H9 (cell line): ENCODE results near the gene SNX25. TPM values are rescaled to one million over a fixed set of nuclear protein-coding genes. Genes with fewer than 3 reads are reported as not detected.

Experiments used
- DNase-seq: peaks from one replicate; pipeline ENCODE4 v3.0.0-alpha.2; 2017
- H2AFZ ChIP-seq: one replicate; pipeline ENCODE4 v1.6.1; 2013; ENCODE audit warnings: mild to moderate bottlenecking, low read length, control low read depth, moderate library complexity
- H2AK5ac ChIP-seq: 2 replicates; pipeline ENCODE4 v1.6.1; 2013; ENCODE audit warnings: low read length, control low read depth, mixed read lengths; ENCODE audit not compliant: insufficient read length
- H2BK120ac ChIP-seq: one replicate; pipeline ENCODE4 v1.6.1; 2013; ENCODE audit warnings: low read depth, mild to moderate bottlenecking, low read length, control low read depth, inconsistent platforms; ENCODE audit not compliant: poor library complexity, severe bottlenecking
- H2BK12ac ChIP-seq: 2 replicates; pipeline ENCODE4 v1.6.1; 2013; ENCODE audit warnings: low read length, control low read depth, mixed read lengths, low read depth; ENCODE audit not compliant: insufficient read length
- H2BK15ac ChIP-seq: 2 replicates; pipeline ENCODE4 v1.6.1; 2013; ENCODE audit warnings: low read depth, low read length, control low read depth
- H2BK20ac ChIP-seq: one replicate; pipeline ENCODE4 v1.6.1; 2013; ENCODE audit warnings: low read depth, mild to moderate bottlenecking, low read length, control low read depth, inconsistent platforms; ENCODE audit not compliant: poor library complexity, severe bottlenecking
- H2BK5ac ChIP-seq: 2 replicates; pipeline ENCODE4 v1.6.1; 2013; ENCODE audit warnings: low read length, control low read depth, mixed read lengths; ENCODE audit not compliant: insufficient read length
- H3K14ac ChIP-seq: 2 replicates; pipeline ENCODE4 v1.6.1; 2013; ENCODE audit warnings: low read length, control low read depth; ENCODE audit not compliant: insufficient read depth
- H3K18ac ChIP-seq: 2 replicates; pipeline ENCODE4 v1.6.1; 2013; ENCODE audit warnings: low read depth, mild to moderate bottlenecking, mixed read lengths, low read length, control low read depth; ENCODE audit not compliant: insufficient read length
- H3K23ac ChIP-seq: 2 replicates; pipeline ENCODE4 v1.6.1; 2013; ENCODE audit warnings: low read length, control low read depth, mixed read lengths, low read depth; ENCODE audit not compliant: insufficient read length
- H3K23me2 ChIP-seq: 2 replicates; pipeline ENCODE4 v1.6.1; 2013; ENCODE audit warnings: low read depth, mild to moderate bottlenecking, mixed read lengths, low read length, control low read depth; ENCODE audit not compliant: insufficient read length, poor library complexity, severe bottlenecking
- H3K27ac ChIP-seq: 2 replicates; pipeline ENCODE4 v1.5.1; 2013; ENCODE audit warnings: low read length, control low read depth, mixed read lengths, low read depth; ENCODE audit not compliant: insufficient read length
- H3K27me3 ChIP-seq: 2 replicates; pipeline ENCODE4 v1.6.1; 2013; ENCODE audit warnings: low read length, control low read depth, inconsistent platforms; ENCODE audit not compliant: insufficient read depth
- H3K4ac ChIP-seq: 2 replicates; pipeline ENCODE4 v1.6.1; 2013; ENCODE audit warnings: low read depth, mild to moderate bottlenecking, control low read depth, inconsistent platforms, low read length, moderate library complexity
- H3K4me1 ChIP-seq: 2 replicates; pipeline ENCODE4 v1.6.1; 2013; ENCODE audit warnings: low read length, control low read depth, inconsistent platforms; ENCODE audit not compliant: insufficient read depth
- H3K4me2 ChIP-seq: 2 replicates; pipeline ENCODE4 v1.6.1; 2013; ENCODE audit warnings: low read length, control low read depth, mixed read lengths; ENCODE audit not compliant: insufficient read length, insufficient read depth
- H3K56ac ChIP-seq: 2 replicates; pipeline ENCODE4 v1.6.1; 2013; ENCODE audit warnings: low read depth, mild to moderate bottlenecking, mixed read lengths, low read length, control low read depth; ENCODE audit not compliant: insufficient read length
- H3K79me1 ChIP-seq: 2 replicates; pipeline ENCODE4 v1.6.1; 2013; ENCODE audit warnings: low read depth, mild to moderate bottlenecking, moderate library complexity, low read length, control low read depth, inconsistent platforms; ENCODE audit not compliant: insufficient read depth, poor library complexity, severe bottlenecking
- H3K79me2 ChIP-seq: 2 replicates; pipeline ENCODE4 v1.6.1; 2013; ENCODE audit warnings: low read length, control low read depth, inconsistent platforms; ENCODE audit not compliant: insufficient read depth
- H3K9ac ChIP-seq: 2 replicates; pipeline ENCODE4 v1.6.1; 2013; ENCODE audit warnings: low read length, control low read depth, mixed read lengths; ENCODE audit not compliant: insufficient read length; ENCODE audit errors: extremely low read depth
- H3K9me3 ChIP-seq: one replicate; pipeline ENCODE4 v1.6.1; 2013; ENCODE audit warnings: low read depth, low read length, inconsistent platforms; ENCODE audit not compliant: control insufficient read depth
- H3T11ph ChIP-seq: one replicate; pipeline ENCODE4 v1.6.1; 2013; ENCODE audit warnings: mild to moderate bottlenecking, low read length, control low read depth, inconsistent platforms
- H4K20me1 ChIP-seq: one replicate; pipeline ENCODE4 v1.6.1; 2013; ENCODE audit not compliant: control insufficient read depth, insufficient read length, insufficient read depth
- H4K5ac ChIP-seq: 2 replicates; pipeline ENCODE4 v1.6.1; 2013; ENCODE audit warnings: low read depth, mild to moderate bottlenecking, mixed read lengths, low read length, control low read depth; ENCODE audit not compliant: insufficient read length
- H4K8ac ChIP-seq: replicated peaks from 2 replicates; pipeline ENCODE4 v1.6.1; 2013; ENCODE audit warnings: low read length, control low read depth, mixed read lengths, low read depth; ENCODE audit not compliant: insufficient read length
- H4K91ac ChIP-seq: 2 replicates; pipeline ENCODE4 v1.6.1; 2013; ENCODE audit warnings: low read depth, mild to moderate bottlenecking, moderate library complexity, mixed read lengths, low read length, control low read depth; ENCODE audit not compliant: insufficient read length
- H3K27ac Mint-ChIP-seq, 3 experiments: 2 replicates in 2 of 3; 3 replicates in 1 of 3; pipeline ENCODE4 v1.8.0; 2020 to 2021; ENCODE audit warnings: mixed read lengths in 3 of 3, mild to moderate bottlenecking in 1 of 3, moderate library complexity in 1 of 3
- H3K27me3 Mint-ChIP-seq: 2 replicates; pipeline ENCODE4 v1.8.0; 2021; ENCODE audit warnings: low read depth, mild to moderate bottlenecking, moderate library complexity, mixed read lengths
- H3K36me3 Mint-ChIP-seq, 3 experiments: 2 replicates in 2 of 3; 3 replicates in 1 of 3; pipeline ENCODE4 v1.8.0; 2020 to 2021; ENCODE audit warnings: low read depth in 3 of 3, mixed read lengths in 3 of 3; ENCODE audit not compliant: insufficient read depth in 1 of 3
- H3K4me1 Mint-ChIP-seq, 2 experiments: 2 replicates each; pipeline ENCODE4 v1.8.0; 2020; ENCODE audit warnings: mixed read lengths in 2 of 2
- H3K4me3 Mint-ChIP-seq, 2 experiments: 2 replicates in 1 of 2; 3 replicates in 1 of 2; pipeline ENCODE4 v1.8.0; 2020 to 2021; ENCODE audit warnings: mild to moderate bottlenecking in 2 of 2, mixed read lengths in 2 of 2, moderate library complexity in 1 of 2
- H3K9me3 Mint-ChIP-seq, 2 experiments: 2 replicates in 1 of 2; 3 replicates in 1 of 2; pipeline ENCODE4 v1.8.0; 2020; ENCODE audit warnings: mild to moderate bottlenecking in 2 of 2, mixed read lengths in 2 of 2, moderate library complexity in 1 of 2
- WGBS: extraction: QIAGEN DNeasy Blood & Tissue Kit; methylation state at CpG from one replicate; pipeline ENCODE4 v1.1.7; 2013; ENCODE audit warnings: missing lambda C conversion rate, low lambda C conversion rate, mixed read lengths; ENCODE audit not compliant: insufficient read length; ENCODE audit errors: extremely low coverage; 5-methylcytosine and 5-hydroxymethylcytosine counted together
- total RNA-seq: library from RNA; stranded (reverse); gene quantifications from 2 replicates; pipeline ENCODE4 v1.2.1, GENCODE V29; 2021
- TF ChIP-seq, protein P1 (sequence below): fragments of 200-600 bp; sonication (generic); conservative IDR thresholded peaks from 3 replicates; pipeline ENCODE4 v1.8.0; 2021; ENCODE audit warnings: antibody characterized with exemption, mild to moderate bottlenecking

SNX25 gene
- total RNA-seq, 1 experiment from 2014 or later: 28.2 TPM

DNA sequence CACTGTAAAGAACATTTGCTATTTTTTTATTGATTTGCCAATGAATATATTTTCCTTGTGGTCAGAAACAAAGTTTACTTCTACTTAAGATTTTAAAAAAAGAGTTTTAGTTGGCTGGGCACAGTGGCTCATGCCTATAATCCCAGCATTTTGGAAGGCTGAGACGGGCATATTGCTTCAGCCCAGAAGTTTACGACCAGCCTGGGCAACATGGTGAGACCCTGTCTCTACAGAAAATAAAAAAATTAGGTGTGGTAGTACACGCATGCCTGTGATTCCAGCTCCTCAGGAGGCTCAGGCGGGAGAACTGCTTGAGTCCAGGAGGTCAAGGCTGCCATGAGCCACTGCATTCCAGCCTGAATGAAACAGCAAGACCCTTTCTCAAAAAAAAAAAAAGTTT lies 149.6 kb downstream of the SNX25 start:
- no peak overlapping the region for H3T11ph ChIP-seq
- no peak overlapping the region for H2BK12ac ChIP-seq
- no peak overlapping the region for H4K91ac ChIP-seq
- H2AK5ac ChIP-seq: no peak overlapping the region
- no peak overlapping the region for H3K4me3 Mint-ChIP-seq
- H2AFZ ChIP-seq: no peak overlapping the region
- H3K4me1 ChIP-seq: no peaks in the 10 kb centered on the region
- H2BK120ac ChIP-seq: no peak overlapping the region
- H2BK5ac ChIP-seq: no peak overlapping the region
- H4K5ac ChIP-seq: no peak overlapping the region
- H3K79me1 ChIP-seq: no peaks in the 10 kb centered on the region
- DNase-seq: no peak
- H2BK20ac ChIP-seq: no peak overlapping the region
- no peak overlapping the region for H3K27ac ChIP-seq
- H3K14ac ChIP-seq: no peak overlapping the region
- H4K8ac ChIP-seq: no peak overlapping the region
- H3K23me2 ChIP-seq: no peaks in the 10 kb centered on the region
- no peak overlapping the region for H3K27ac Mint-ChIP-seq
- H3K36me3 Mint-ChIP-seq: peaks cover 2 to 43% (median 21%) of the 10 kb centered on the region in 3 experiments; a peak in 5 of 7 replicates
- TF ChIP-seq, protein P1, sequence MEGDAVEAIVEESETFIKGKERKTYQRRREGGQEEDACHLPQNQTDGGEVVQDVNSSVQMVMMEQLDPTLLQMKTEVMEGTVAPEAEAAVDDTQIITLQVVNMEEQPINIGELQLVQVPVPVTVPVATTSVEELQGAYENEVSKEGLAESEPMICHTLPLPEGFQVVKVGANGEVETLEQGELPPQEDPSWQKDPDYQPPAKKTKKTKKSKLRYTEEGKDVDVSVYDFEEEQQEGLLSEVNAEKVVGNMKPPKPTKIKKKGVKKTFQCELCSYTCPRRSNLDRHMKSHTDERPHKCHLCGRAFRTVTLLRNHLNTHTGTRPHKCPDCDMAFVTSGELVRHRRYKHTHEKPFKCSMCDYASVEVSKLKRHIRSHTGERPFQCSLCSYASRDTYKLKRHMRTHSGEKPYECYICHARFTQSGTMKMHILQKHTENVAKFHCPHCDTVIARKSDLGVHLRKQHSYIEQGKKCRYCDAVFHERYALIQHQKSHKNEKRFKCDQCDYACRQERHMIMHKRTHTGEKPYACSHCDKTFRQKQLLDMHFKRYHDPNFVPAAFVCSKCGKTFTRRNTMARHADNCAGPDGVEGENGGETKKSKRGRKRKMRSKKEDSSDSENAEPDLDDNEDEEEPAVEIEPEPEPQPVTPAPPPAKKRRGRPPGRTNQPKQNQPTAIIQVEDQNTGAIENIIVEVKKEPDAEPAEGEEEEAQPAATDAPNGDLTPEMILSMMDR: no peak
- no peaks in the 10 kb centered on the region for H3K9me3 ChIP-seq
- no peaks in the 10 kb centered on the region for H3K27me3 ChIP-seq
- no peak overlapping the region for H3K18ac ChIP-seq
- H3K4me1 Mint-ChIP-seq: peaks cover 3 to 4% of the 10 kb centered on the region in 2 experiments; a peak in 3 of 4 replicates
- no CpG with 5 or more reads among the region's 4 CpGs for WGBS
- H3K4ac ChIP-seq: no peak overlapping the region
- H3K9me3 Mint-ChIP-seq: no peaks in the 10 kb centered on the region
- no peaks in the 10 kb centered on the region for H4K20me1 ChIP-seq
- H3K56ac ChIP-seq: no peak overlapping the region
- H3K79me2 ChIP-seq: no peaks in the 10 kb centered on the region
- H3K9ac ChIP-seq: no peak overlapping the region
- H2BK15ac ChIP-seq: no peak overlapping the region
- no peak overlapping the region for H3K4me2 ChIP-seq
- H3K27me3 Mint-ChIP-seq: no peaks in the 10 kb centered on the region
- H3K23ac ChIP-seq: no peak overlapping the region
